Epithelial cell of esophagus (primary cell): ENCODE measurements around the gene CENPN.

Experiments used
- DNase-seq: peaks from one replicate; pipeline ENCODE4 v3.0.0; 2010; ENCODE audit warnings: low read depth
- H3K4me3 ChIP-seq: 2 replicates; pipeline ENCODE4 v1.5.1; 2011; ENCODE audit warnings: mild to moderate bottlenecking, low read length, control low read depth
- CTCF ChIP-seq: IDR thresholded peaks from 2 replicates; pipeline ENCODE4 v1.5.1; 2011; ENCODE audit warnings: low read depth, mild to moderate bottlenecking, low read length, control low read depth, inconsistent platforms; ENCODE audit not compliant: insufficient read depth; ENCODE audit errors: missing control alignments

CENPN gene

GRCh38 chr16:80997139-80997798 lies 9.7 kb upstream of the CENPN start:
- no peak overlapping the region for H3K4me3 ChIP-seq
- TF ChIP-seq CTCF: no peak
- DNase-seq: no peak

GRCh38 chr16:80997964-80998620 lies 8.9 kb upstream of the CENPN start:
- no peak for TF ChIP-seq CTCF
- no peak for DNase-seq
- H3K4me3 ChIP-seq: no peak overlapping the region

- DNase-seq: no peak
- no peak for TF ChIP-seq CTCF
- no peak overlapping the region for H3K4me3 ChIP-seq
Observed at GRCh38 chr16:81000873-81001272, 6.1 kb upstream of the CENPN start.

- no peak for DNase-seq
- no peak for TF ChIP-seq CTCF
- no peak overlapping the region for H3K4me3 ChIP-seq
Observed at GRCh38 chr16:81001330-81001729, 5.7 kb upstream of the CENPN start.

GRCh38 chr16:81003064-81003463 lies 4.0 kb upstream of the CENPN start:
- TF ChIP-seq CTCF: no peak
- H3K4me3 ChIP-seq: no peak overlapping the region

GRCh38 chr16:81003610-81004460 lies 3.2 kb upstream of the CENPN start:
- no peak overlapping the region for H3K4me3 ChIP-seq
- TF ChIP-seq CTCF: no peak
- peak; percentile 29 for DNase-seq

More at GRCh38 chr16:81003064-81003463, 4.0 kb upstream of the CENPN start:
- DNase-seq: no peak
